LNCAP (cell line): ENCODE results near the gene LYPD4.

Experiments
- TF ChIP-seq, protein P1 (sequence below): fragments of 450-650 bp; IDR thresholded peaks from 2 replicates; pipeline ENCODE4 v1.5.1; 2017; ENCODE audit warnings: mild to moderate bottlenecking

LYPD4 gene

GRCh38 chr19:41811981-41812380, 32.5 kb downstream of the LYPD4 start:
- TF ChIP-seq, protein P1, sequence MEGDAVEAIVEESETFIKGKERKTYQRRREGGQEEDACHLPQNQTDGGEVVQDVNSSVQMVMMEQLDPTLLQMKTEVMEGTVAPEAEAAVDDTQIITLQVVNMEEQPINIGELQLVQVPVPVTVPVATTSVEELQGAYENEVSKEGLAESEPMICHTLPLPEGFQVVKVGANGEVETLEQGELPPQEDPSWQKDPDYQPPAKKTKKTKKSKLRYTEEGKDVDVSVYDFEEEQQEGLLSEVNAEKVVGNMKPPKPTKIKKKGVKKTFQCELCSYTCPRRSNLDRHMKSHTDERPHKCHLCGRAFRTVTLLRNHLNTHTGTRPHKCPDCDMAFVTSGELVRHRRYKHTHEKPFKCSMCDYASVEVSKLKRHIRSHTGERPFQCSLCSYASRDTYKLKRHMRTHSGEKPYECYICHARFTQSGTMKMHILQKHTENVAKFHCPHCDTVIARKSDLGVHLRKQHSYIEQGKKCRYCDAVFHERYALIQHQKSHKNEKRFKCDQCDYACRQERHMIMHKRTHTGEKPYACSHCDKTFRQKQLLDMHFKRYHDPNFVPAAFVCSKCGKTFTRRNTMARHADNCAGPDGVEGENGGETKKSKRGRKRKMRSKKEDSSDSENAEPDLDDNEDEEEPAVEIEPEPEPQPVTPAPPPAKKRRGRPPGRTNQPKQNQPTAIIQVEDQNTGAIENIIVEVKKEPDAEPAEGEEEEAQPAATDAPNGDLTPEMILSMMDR: no peak

DNA sequence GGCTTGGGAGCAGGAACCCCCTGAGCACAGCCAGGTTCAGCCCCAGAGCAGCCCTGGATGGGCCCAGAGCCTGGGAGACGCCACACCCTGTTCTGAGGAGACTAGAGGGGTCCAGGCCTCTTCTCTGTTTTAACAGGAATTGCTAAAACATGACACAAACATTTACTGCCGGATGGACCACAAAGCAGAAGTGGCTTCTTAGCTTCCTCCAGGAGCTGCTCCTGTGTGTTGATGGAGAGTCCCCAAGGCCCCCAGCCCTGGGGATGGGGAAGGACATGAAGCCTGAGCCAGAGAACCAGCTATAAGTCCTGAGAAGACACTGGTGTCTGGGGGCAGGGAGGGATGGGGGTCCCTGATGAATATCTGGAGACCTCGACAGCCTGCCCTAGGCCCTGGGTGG, 33.4 kb downstream of the LYPD4 start:
- TF ChIP-seq, protein P1: no peak

GRCh38 chr19:41810301-41810700, 34.2 kb downstream of the LYPD4 start:
- TF ChIP-seq, protein P1: no peak

- TF ChIP-seq, protein P1: no peak
Measured at GRCh38 chr19:41808663-41809566, 35.6 kb downstream of the LYPD4 start.

DNA sequence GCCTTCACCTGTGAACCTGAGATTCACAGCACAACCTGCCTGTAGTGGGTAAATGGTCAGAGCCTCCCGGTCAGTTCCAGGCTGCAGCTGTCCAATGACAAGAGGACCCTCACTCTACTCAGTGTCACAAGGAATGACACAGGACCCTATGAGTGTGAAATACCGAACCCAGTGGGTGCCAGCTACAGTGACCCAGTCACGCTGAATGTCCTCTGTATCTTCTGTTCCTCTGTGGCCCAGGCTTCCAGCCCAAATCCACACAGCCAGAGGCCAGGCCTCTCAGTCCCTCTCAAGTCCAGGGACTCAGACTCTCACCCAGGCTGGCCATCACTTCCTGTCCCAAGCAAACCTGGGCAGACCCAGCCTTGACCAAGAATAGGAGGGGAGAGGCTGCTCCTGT, 37.3 kb downstream of the LYPD4 start:
- TF ChIP-seq, protein P1: no peak

DNA sequence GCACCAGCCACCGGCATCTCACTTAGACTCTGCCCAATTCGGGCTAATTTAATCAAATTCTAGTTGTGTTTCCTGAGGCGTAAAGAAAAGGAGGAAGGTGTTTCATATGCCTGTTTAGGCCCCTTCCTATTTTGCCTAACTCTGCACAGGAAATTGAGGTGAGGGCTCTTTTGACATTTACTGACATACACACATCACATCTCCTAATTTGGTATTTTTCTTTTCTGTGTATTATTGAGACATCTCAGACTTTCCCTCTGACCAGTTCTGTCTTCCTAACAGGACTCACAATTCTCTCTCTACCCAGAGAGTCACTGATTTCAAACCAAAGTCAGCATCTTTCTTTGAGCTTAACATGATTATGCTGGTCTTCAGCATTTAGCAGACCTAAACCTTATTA, 40.1 kb downstream of the LYPD4 start:
- TF ChIP-seq, protein P1: no peak

- TF ChIP-seq, protein P1: no peak
Measured at GRCh38 chr19:41802770-41803169, 41.7 kb downstream of the LYPD4 start.
